ENCODE measurements around the gene NUP160. TPM values are rescaled to one million over a fixed set of nuclear protein-coding genes. Genes with fewer than 3 reads are reported as not detected.

NUP160 gene
- total and polyA plus RNA-seq, 2 of the 4 experiments (the other 2 are of a cell fraction): 12.5 to 35.0 TPM

DNA sequence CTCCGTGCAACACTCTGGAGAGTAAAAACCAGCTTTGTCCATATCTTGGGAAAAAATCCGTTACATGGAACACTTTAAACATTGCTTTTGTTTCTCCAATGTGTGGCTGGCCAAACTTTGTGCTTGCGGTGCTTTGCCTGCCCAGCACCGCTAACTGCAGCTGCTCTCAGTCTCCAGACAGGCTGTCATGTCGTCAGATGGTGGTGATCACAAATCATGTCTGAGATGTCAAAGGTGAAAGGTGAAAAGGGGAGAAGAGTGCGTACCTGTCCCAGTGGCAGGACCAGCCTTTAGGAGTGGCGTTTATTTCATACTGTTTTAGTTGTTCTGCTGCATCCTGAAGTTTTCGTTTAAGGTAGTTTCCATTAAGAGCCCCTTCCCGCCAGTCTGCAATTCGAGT lies 115.9 kb downstream of the NUP160 start:
- BruUV-seq (replicated peaks): no TSS peak
- POLR2A ChIA-PET (ENCODE audit: unreplicated experiment): no interaction called here
- H4K8ac ChIP-seq (ENCODE audit: low read depth in 2 of 2, low read length in 2 of 2): 0 out of 4 replicates have a peak overlapping the region, but pooled peaks of 1 of the 2 experiments have one; percentile 20

More for the DNA sequence above, 115.9 kb downstream of the NUP160 start:
- dilution Hi-C loops (cut with HindIII; ENCODE audit: low sequenced_read_pairs, unreplicated experiment) (no loop called here), in situ Hi-C loops (cut with MboI; ENCODE audit: low sequenced_read_pairs) (loop anchor here (25.0 kb wide), 1 partner anchor 945 kb away; no protein-coding TSS in a partner anchor), intact Hi-C loops (cut with micrococcal nuclease) (loop anchor here (10.0 kb wide), 1 partner anchor 73 kb away; no protein-coding TSS in a partner anchor)
- Histone ChIP-seq H2BK20ac (ENCODE audit: low read depth, low read length) (no peak overlapping the region), H3K36me3 (ENCODE audit: control insufficient read depth, insufficient read depth, low read length) (peaks cover 56% of the 10 kb centered on the region), H2AK9ac (replicated peaks; ENCODE audit: low read depth, low read length, poor library complexity) (no peak overlapping the region), H3K27me3 (ENCODE audit: control insufficient read depth, insufficient read depth, low read length) (no peaks in the 10 kb centered on the region), H4K5ac (ENCODE audit: low read depth, low read length) (no peak overlapping the region), H2BK15ac (ENCODE audit: low read depth, low read length) (no peak overlapping the region), H3K79me1 (ENCODE audit: low read depth in 1 of 2, low read length in 2 of 2) (peaks cover 9 to 30% of the 10 kb centered on the region in 2 experiments; a peak in 3 of 4 replicates), H3K4ac (ENCODE audit: low read depth, low read length) (no peak overlapping the region), H3K18ac (ENCODE audit: low read depth, low read length) (no peak overlapping the region), H3K14ac (replicated peaks; ENCODE audit: low read depth, low read length) (no peak overlapping the region), H4K20me1 (ENCODE audit: insufficient read depth, low read length) (no peaks in the 10 kb centered on the region; the same call in 1 of the 2 replicates), H3K27ac (ENCODE audit: insufficient read depth, low read length) (peak overlapping the region; percentile 43; the same call in 1 of the 2 replicates), H3K9me1 (ENCODE audit: insufficient read depth, low read length) (peaks cover 3% of the 10 kb centered on the region; the same call in 1 of the 2 replicates), H3K4me1 (ENCODE audit: control insufficient read depth, insufficient read depth, low read length) (peaks cover 2% of the 10 kb centered on the region; the same call in 1 of the 2 replicates), H2AK5ac (ENCODE audit: low read depth, low read length) (no peak overlapping the region), H3K56ac (ENCODE audit: extremely low read depth, insufficient read depth, low read length) (no peak overlapping the region), H2BK120ac (ENCODE audit: low read depth, low read length) (no peak overlapping the region), H3K4me2 (ENCODE audit: low read depth, low read length) (no peak overlapping the region), H4K91ac (ENCODE audit: insufficient read depth, low read depth, low read length) (no peak overlapping the region), H2BK5ac (ENCODE audit: low read depth, low read length, poor library complexity, severe bottlenecking) (no peak overlapping the region), H3K23ac (ENCODE audit: low read depth, low read length) (no peak overlapping the region), H3K9ac (ENCODE audit: low read depth, low read length) (no peak overlapping the region), H3K4me3 (ENCODE audit: insufficient read depth, low read depth, low read length) (no peak overlapping the region), H3K9me3 (ENCODE audit: control insufficient read depth, insufficient read depth, low read length) (no peaks in the 10 kb centered on the region), H2AFZ (replicated peaks; ENCODE audit: low read length, poor library complexity) (no peak overlapping the region)
- CTCF ChIA-PET: no interaction called here
- DNase-seq (no peak), ATAC-seq (ENCODE audit: low read depth) (no peak; the same call in 1 of the 2 replicates)
- WGBS, 2 experiments (ENCODE audit: extremely low coverage in 2 of 2, insufficient read length in 1 of 2): 27% methylated on average over 6 of the region's 10 CpGs; no CpG with 5 or more reads in 1 of the 2 experiments
- TF ChIP-seq RAD21 (IDR thresholded peaks at IDR 0.05; ENCODE audit: low read length) (no peak), MAZ (IDR thresholded peaks at IDR 0.05; ENCODE audit: borderline replicate concordance, low read depth, low read length) (no peak), CEBPB (IDR thresholded peaks at IDR 0.05; ENCODE audit: low read depth, low read length) (no peak), CHD1 (IDR thresholded peaks at IDR 0.05; ENCODE audit: low read depth, low read length) (no peak), MXI1 (IDR thresholded peaks at IDR 0.05; ENCODE audit: borderline replicate concordance, low read depth, low read length) (no peak), SMC3 (IDR thresholded peaks at IDR 0.05; ENCODE audit: low read depth, low read length) (no peak), POLR2A (IDR thresholded peaks at IDR 0.05; ENCODE audit: low read depth, low read length) (no peak), MAFK (IDR thresholded peaks at IDR 0.05; ENCODE audit: low read depth, low read length) (no peak), USF2 (IDR thresholded peaks at IDR 0.05; ENCODE audit: low read depth, low read length) (no peak), BHLHE40 (IDR thresholded peaks at IDR 0.05; ENCODE audit: low read depth, low read length) (no peak), ELK1 (IDR thresholded peaks at IDR 0.05; ENCODE audit: borderline replicate concordance, low read depth, low read length) (no peak)
